ENCODE results near the gene RHOD. TPM values are rescaled to one million over a fixed set of nuclear protein-coding genes. Genes with fewer than 3 reads are reported as not detected.

The RHOD gene
- total RNA-seq, 6 donors from 2014 or later = 14.5 to 37.7 (median 18.1) TPM

DNA sequence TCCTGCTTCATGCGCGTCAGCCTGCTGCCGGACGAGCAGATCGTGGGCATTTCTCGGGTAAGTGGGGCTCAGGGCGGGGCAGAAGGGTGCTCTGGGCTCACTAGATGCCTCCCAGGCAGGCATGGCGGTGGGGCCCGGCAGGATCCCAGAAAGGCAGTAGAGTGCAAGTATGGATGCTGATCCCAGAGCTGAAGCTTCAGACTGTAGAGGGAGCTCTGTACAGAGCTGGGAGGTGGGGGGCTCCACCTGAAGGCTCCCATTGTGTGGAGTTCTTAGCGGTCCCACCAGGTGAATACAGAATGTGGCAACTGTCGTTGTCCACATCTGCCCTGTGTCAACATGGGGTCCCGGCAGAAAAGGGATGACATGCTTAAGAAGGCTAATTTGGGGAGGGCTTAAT, 16.5 kb upstream of the RHOD start:
- TF ChIP-seq POLR2A (IDR thresholded peaks at IDR 0.05) (no peak), POLR2AphosphoS5 (IDR thresholded peaks at IDR 0.05) (no peak), CTCF (IDR thresholded peaks at IDR 0.05) (no peak), EP300 (IDR thresholded peaks at IDR 0.05) (no peak)
- WGBS, 2 donors = 77 to 78% methylated on average over 12 of the region's 12 CpGs
- Histone ChIP-seq H3K27ac (no peak overlapping the region), H3K36me3 (no peaks in the 10 kb centered on the region), H3K9me3 (no peaks in the 10 kb centered on the region), H3K4me3 (no peak overlapping the region), H3K4me1 (no peaks in the 10 kb centered on the region), H3K27me3 (no peaks in the 10 kb centered on the region)
- DNase-seq (no peak), ATAC-seq (ENCODE audit: low FRiP score in 2 of 2) (no peak)

DNA sequence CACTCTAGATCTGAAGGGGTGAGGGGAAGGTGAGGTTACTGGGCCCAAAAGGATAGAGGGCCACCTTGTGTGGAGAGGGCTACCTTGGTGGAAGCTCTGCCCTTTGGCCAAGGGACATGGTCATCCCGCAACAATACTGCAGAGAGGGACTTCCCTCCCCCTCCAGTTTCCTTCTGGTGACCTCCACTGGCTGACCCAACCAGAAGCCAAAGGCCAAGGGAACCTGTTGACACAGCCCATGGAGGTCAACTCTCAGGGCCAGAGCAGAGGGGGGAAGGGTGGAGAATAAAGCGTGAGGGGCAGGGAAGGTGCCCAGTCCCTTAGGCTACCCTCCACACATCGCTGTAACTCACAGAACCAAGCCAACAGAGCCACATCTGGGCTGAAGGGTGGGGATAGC, 15.0 kb upstream of the RHOD start:
- TF ChIP-seq EP300 (IDR thresholded peaks at IDR 0.05) (no peak), POLR2AphosphoS5 (IDR thresholded peaks at IDR 0.05) (no peak), POLR2A (IDR thresholded peaks at IDR 0.05) (no peak), CTCF (IDR thresholded peaks at IDR 0.05) (no peak)
- ATAC-seq (ENCODE audit: low FRiP score in 2 of 2) (no peak), DNase-seq (no peak)
- Histone ChIP-seq H3K4me3 (no peak overlapping the region), H3K4me1 (no peaks in the 10 kb centered on the region), H3K36me3 (no peaks in the 10 kb centered on the region), H3K27ac (no peak overlapping the region), H3K27me3 (no peaks in the 10 kb centered on the region), H3K9me3 (no peaks in the 10 kb centered on the region)
- 58 to 67% methylated on average over 3 of the region's 3 CpGs for WGBS, 2 donors

GRCh38 chr11:67043572-67044349, 12.9 kb upstream of the RHOD start:
- no peaks in the 10 kb centered on the region for H3K9me3 ChIP-seq
- TF ChIP-seq POLR2A (IDR thresholded peaks at IDR 0.05) (no peak), CTCF (IDR thresholded peaks at IDR 0.05) (no peak), POLR2AphosphoS5 (IDR thresholded peaks at IDR 0.05) (no peak), EP300 (IDR thresholded peaks at IDR 0.05) (no peak)
- ATAC-seq (ENCODE audit: low FRiP score in 2 of 2) (no peak), DNase-seq (no peak)
- no peaks in the 10 kb centered on the region for H3K4me1 ChIP-seq
- no peak overlapping the region for H3K4me3 ChIP-seq
- no peaks in the 10 kb centered on the region for H3K36me3 ChIP-seq
- H3K27ac ChIP-seq = no peak overlapping the region
- no peaks in the 10 kb centered on the region for H3K27me3 ChIP-seq
- 79 to 84% methylated on average over 16 to 18 of the region's 18 CpGs for WGBS, 2 donors

DNA sequence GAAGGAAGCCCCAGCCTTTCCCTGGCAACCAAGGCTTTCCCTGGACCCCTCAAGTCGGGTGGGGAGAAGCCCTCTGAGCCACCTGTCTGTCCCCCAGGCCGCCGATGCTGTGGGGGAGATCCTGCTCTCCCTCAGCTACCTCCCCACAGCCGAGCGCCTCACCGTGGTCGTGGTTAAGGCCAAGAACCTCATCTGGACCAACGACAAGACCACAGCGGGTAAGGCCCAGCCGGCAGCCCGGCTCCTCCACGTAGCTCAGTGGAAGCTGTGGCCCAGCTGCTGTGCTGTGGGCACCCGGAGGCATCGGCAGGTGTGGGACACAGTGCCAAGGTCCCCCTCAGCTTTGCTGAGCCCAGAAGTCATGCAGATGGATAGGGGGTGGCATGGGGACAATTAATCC, 12.2 kb upstream of the RHOD start:
- no peak overlapping the region for H3K4me3 ChIP-seq
- H3K27me3 ChIP-seq = no peaks in the 10 kb centered on the region
- H3K36me3 ChIP-seq = no peaks in the 10 kb centered on the region
- DNase-seq (no peak), ATAC-seq (ENCODE audit: low FRiP score in 2 of 2) (no peak)
- 67 to 75% methylated on average over 9 to 10 of the region's 14 CpGs for WGBS, 2 donors
- no peaks in the 10 kb centered on the region for H3K9me3 ChIP-seq
- H3K4me1 ChIP-seq = no peaks in the 10 kb centered on the region
- TF ChIP-seq POLR2AphosphoS5 (IDR thresholded peaks at IDR 0.05) (no peak), CTCF (IDR thresholded peaks at IDR 0.05) (no peak), EP300 (IDR thresholded peaks at IDR 0.05) (no peak), POLR2A (IDR thresholded peaks at IDR 0.05) (no peak)
- no peak overlapping the region for H3K27ac ChIP-seq

DNA sequence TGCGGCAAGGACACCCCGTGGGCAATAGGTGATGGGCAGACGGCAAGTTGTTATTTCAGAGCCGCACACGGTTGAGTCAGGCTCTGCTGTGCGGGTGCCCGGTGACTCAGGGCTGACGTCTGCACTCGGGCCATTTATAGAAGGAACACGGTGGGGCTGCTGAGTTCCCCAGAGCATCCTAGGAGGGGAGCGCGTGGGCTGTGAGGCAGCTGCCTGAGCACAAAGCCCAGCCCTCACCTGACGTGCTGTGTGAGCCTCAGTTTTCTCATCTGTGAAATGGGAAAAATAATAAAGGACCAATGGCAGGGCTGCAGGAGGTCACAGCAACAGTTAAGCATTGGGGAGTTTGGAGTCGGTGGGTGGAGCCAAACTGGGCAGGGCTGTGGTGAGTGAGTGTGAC, 11.3 kb upstream of the RHOD start:
- WGBS, 2 donors = 74 to 81% methylated on average over 11 to 14 of the region's 14 CpGs
- no peak overlapping the region for H3K27ac ChIP-seq
- H3K36me3 ChIP-seq = no peaks in the 10 kb centered on the region
- H3K4me1 ChIP-seq = no peaks in the 10 kb centered on the region
- H3K27me3 ChIP-seq = no peaks in the 10 kb centered on the region
- ATAC-seq (ENCODE audit: low FRiP score in 2 of 2) = peak in 1 of 2 donors; percentile 51
- TF ChIP-seq EP300 (IDR thresholded peaks at IDR 0.05) (no peak), CTCF (IDR thresholded peaks at IDR 0.05) (no peak), POLR2AphosphoS5 (IDR thresholded peaks at IDR 0.05) (no peak)
- H3K4me3 ChIP-seq = no peak overlapping the region
- no peaks in the 10 kb centered on the region for H3K9me3 ChIP-seq
- DNase-seq = no peak
